Heart left ventricle (tissue), 13 donors: ENCODE measurements around the gene SLC17A7.

Experiments used
- CTCF ChIP-seq, 12 donors: fragments of 200-600 bp; sonication (generic) in 4 of 12; IDR thresholded peaks; one replicate each; pipeline versions ENCODE4 v1.5.0 to v1.8.0; 2018 to 2022; ENCODE audit warnings: antibody characterized with exemption in 12 of 12, mild to moderate bottlenecking in 5 of 12
- POLR2A ChIP-seq, 2 donors: fragments of 450-650 bp; IDR thresholded peaks; one replicate each; pipeline ENCODE4 v1.6.1; 2017; ENCODE audit warnings: antibody characterized with exemption in 2 of 2, mild to moderate bottlenecking in 2 of 2, moderate library complexity in 2 of 2
- donor health status: ischemic (EF 13 %, LVEDD 7.1; RV severe dilation, severe dysfunction).
- donor health status: DM: no; HTN: yes; CAD: no.
- donor health status: DM: no; HTN: no; CAD: no.
- donor health status: ischemic (EF 25% LVEDD 6.9; RV normal size, moderate dysfunction).
- donor health status: ischemic (EF 25% LVEDD 5.7; RV mildly dilated, moderate dysfunction).
- donor health status: ischemic (EF 35%, LVEDD 5.7; RV mildly dilated, moderate dysfunction).
- donor health status: nonischemic (EF 11% LVEDD 7.7; RV severe dilation, severe dysfunction).
- donor health status: DM: yes; HTN: yes; CAD: no.
- donor health status: PGD.
- donor health status: ischemic (EF 29% LVEDD 5.4; RV normal size, mild dysfunction).
- donor health status: nonischemic (EF 23%, LVEDD 6.1; RV moderate dilation, normal function).

- TF ChIP-seq CTCF (IDR thresholded peaks at IDR 0.05) (no peak), POLR2A (IDR thresholded peaks at IDR 0.05) (no peak)
Measured at GRCh38 chr19:49445997-49446396, 4.7 kb upstream of the SLC17A7 start.
